ENCODE measurements around the gene RSAD1. TPM values are rescaled to one million over a fixed set of nuclear protein-coding genes. Genes with fewer than 3 reads are reported as not detected.

The RSAD1 gene
- total and polyA plus RNA-seq, 8 donors = 20.1 to 49.4 (median 33.6) TPM

DNA sequence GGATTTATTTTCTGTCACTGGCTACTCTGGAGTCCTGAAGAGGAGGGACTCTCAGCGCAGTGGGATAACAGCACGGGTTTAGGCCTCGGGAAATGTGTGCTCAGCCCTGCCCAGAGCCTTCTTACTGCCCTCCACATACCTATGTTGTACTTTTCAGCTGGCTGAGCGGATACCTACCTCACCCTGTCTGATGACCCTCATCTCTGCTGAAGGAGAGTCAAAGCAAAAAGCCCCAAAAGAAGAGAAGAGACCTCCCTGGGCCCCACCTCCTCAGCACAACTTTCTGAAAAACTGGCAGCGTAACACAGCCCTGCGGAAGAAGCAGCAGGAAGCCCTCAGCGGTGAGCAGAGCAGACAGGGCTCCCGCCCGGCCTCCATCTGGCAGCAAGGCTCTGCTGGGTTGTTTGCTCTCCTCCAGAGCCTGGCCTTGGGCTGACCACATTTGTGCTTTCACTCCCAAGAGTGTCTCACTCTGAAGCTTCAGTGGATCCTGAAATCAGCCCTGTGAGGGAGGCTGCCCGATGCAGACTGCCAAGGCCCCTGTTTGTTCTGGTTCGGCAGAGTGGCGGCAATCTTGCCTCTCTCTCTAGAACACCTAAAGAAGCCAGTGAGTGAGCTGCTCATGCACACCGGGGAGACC is 39.8 kb downstream of the RSAD1 start:
- 29 to 43% methylated on average over 13 of the region's 13 CpGs for WGBS, 2 donors
- no peak overlapping the region for H3K4me3 ChIP-seq
- no peaks in the 10 kb centered on the region for H3K9me3 ChIP-seq
- H3K4me1 ChIP-seq = peaks cover 0 to 17% (median 0%) of the 10 kb centered on the region in 3 donors
- no peak for FAIRE-seq
- intact Hi-C loops (cut with DNase I) = no loop called here
- ATAC-seq = peak; percentile 70 to 90 (median 84)
- no peaks in the 10 kb centered on the region for H3K36me3 ChIP-seq
- H3K27ac ChIP-seq = peak overlapping the region; percentile 2 to 48 (median 10)
- DNase-seq = peak; percentile 40 to 83 (median 51)
- TF ChIP-seq, protein P1, sequence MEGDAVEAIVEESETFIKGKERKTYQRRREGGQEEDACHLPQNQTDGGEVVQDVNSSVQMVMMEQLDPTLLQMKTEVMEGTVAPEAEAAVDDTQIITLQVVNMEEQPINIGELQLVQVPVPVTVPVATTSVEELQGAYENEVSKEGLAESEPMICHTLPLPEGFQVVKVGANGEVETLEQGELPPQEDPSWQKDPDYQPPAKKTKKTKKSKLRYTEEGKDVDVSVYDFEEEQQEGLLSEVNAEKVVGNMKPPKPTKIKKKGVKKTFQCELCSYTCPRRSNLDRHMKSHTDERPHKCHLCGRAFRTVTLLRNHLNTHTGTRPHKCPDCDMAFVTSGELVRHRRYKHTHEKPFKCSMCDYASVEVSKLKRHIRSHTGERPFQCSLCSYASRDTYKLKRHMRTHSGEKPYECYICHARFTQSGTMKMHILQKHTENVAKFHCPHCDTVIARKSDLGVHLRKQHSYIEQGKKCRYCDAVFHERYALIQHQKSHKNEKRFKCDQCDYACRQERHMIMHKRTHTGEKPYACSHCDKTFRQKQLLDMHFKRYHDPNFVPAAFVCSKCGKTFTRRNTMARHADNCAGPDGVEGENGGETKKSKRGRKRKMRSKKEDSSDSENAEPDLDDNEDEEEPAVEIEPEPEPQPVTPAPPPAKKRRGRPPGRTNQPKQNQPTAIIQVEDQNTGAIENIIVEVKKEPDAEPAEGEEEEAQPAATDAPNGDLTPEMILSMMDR (IDR thresholded peaks at IDR 0.05) = no peak
- no peaks in the 10 kb centered on the region for H3K27me3 ChIP-seq

DNA sequence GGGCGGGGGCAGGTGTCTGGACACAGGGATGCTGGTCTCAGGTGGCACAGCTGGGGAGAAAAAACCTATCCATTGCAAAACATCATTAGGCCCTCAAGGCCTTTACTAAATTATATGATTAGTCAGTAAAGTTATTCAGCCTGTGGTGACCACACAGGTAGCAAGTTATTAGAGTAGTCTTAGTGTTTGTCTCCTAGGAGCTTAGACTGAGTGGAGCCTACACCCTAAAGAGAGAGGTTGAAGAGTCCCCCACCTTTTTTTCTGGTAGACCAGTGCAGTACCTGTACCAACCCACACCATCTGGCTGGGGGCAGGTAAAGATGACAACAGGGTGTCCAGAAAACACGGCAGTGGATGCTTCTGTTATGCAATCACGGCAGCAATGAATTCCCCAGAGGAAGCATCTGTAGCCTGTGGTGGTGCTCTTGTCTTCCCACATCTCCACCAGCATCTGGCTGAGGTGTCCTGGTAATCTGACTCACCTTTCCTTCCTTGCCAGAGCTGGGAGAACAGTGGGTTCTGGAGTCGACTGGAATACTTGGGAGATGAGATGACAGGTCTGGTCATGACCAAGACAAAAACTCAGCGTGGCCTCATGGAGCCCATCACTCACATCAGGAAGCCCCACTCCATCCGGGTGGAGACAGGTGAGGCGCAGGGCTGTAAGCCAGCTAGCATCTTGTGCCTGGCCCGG is 40.6 kb downstream of the RSAD1 start:
- intact Hi-C loops (cut with DNase I) = no loop called here
- H3K27me3 ChIP-seq = no peaks in the 10 kb centered on the region
- no peak overlapping the region for H3K4me3 ChIP-seq
- no peaks in the 10 kb centered on the region for H3K9me3 ChIP-seq
- peaks cover 0 to 13% (median 0%) of the 10 kb centered on the region in 3 donors for H3K4me1 ChIP-seq
- DNase-seq (peak in 1 of 6 donors; percentile 11), ATAC-seq (peak in 2 of 4 donors; percentile 4 to 9), FAIRE-seq (no peak)
- peak overlapping the region in 3 of 4 donors; percentile 2 to 48 (median 5) for H3K27ac ChIP-seq
- H3K36me3 ChIP-seq = no peaks in the 10 kb centered on the region
- 89 to 94% methylated on average over 8 of the region's 8 CpGs for WGBS, 2 donors
- TF ChIP-seq, protein P1 (IDR thresholded peaks at IDR 0.05) = no peak

DNA sequence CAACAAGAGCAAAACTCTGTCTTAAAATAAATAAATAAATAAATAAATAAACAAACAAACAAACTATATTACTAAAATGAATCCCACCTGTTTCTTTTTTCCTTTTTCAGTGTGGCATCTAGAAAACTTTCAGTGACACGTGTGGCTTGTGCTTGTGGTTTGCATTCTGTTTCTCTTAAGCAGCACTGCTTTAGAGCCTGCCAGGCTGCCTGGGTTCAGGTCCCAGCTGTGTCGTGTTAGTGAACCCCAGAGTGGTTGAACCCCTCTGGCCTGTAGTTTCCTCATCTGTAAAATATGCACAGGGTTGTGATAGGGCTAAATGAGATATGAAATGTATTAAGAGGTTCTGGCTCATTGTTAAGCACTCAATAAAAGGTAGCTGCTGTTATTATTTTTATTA is 41.8 kb downstream of the RSAD1 start:
- TF ChIP-seq, protein P1 (IDR thresholded peaks at IDR 0.05) = no peak
- Histone ChIP-seq H3K9me3 (no peaks in the 10 kb centered on the region), H3K27ac (no peak overlapping the region), H3K27me3 (no peaks in the 10 kb centered on the region), H3K4me3 (no peak overlapping the region), H3K36me3 (no peaks in the 10 kb centered on the region), H3K4me1 (peaks cover 0 to 13% (median 0%) of the 10 kb centered on the region in 3 donors)
- 84 to 92% methylated on average over 2 of the region's 2 CpGs for WGBS, 2 donors
- FAIRE-seq (no peak), DNase-seq (no peak), ATAC-seq (no peak)
- intact Hi-C loops (cut with DNase I) = no loop called here

DNA sequence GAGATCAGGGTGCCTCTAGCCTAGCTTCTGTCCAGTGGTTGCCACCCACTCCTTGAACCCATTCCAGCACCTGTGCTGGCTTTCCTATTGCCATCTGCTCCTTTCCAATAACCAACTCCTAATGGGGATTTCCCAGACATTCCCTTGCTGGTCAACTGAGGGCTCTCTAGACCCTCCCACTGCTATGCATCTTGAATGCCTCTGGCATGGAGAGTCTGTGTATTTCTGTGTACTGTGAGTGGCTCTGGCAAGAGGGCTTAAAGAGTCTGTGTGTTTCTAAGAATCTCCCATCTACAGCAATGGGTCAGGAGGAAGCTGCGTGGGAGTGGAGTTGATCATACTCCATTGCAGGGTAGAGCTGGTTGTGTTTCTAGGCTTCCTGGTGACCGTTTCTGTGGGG is 42.9 kb downstream of the RSAD1 start:
- H3K4me1 ChIP-seq = peaks cover 0 to 13% (median 0%) of the 10 kb centered on the region in 3 donors
- no peak overlapping the region for H3K4me3 ChIP-seq
- WGBS, 2 donors = 68 to 88% methylated on average over 2 of the region's 2 CpGs
- no peak overlapping the region for H3K27ac ChIP-seq
- H3K27me3 ChIP-seq = no peaks in the 10 kb centered on the region
- TF ChIP-seq, protein P1 (IDR thresholded peaks at IDR 0.05) = no peak
- DNase-seq (no peak), FAIRE-seq (no peak), ATAC-seq (peak in 1 of 4 donors; percentile 48)
- H3K9me3 ChIP-seq = no peaks in the 10 kb centered on the region
- intact Hi-C loops (cut with DNase I) = no loop called here
- H3K36me3 ChIP-seq = no peaks in the 10 kb centered on the region

DNA sequence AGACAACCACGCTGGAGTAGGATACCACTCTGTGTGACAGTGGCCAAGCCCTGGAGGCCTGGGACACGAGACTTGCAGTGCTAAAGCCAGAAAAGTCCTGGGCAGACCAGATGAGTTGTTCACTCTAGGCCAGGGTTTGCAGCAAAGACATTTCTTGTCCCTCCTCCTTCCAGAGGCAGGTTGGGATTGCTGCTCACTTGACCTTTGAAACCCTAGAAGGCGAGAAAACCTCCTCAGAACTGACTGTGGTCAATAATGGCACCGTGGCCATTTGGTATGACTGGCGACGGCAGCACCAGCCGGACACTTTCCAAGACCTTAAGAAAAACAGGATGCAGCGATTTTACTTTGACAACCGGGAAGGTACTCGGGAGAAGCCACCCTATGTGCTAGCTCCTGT is 44.1 kb downstream of the RSAD1 start:
- 92 to 93% methylated on average over 10 of the region's 10 CpGs for WGBS, 2 donors
- ATAC-seq = no peak

More for the DNA sequence above, 44.1 kb downstream of the RSAD1 start:
- Histone ChIP-seq H3K4me1 (peaks cover 0 to 13% (median 0%) of the 10 kb centered on the region in 3 donors), H3K36me3 (no peaks in the 10 kb centered on the region), H3K27ac (no peak overlapping the region), H3K9me3 (no peaks in the 10 kb centered on the region), H3K27me3 (no peaks in the 10 kb centered on the region), H3K4me3 (no peak overlapping the region)
- FAIRE-seq (no peak), DNase-seq (no peak)
- TF ChIP-seq, protein P1 (IDR thresholded peaks at IDR 0.05) = no peak
- intact Hi-C loops (cut with DNase I) = no loop called here
